Nephron progenitor cell (in vitro differentiated cells): ENCODE results near the gene RAP1GDS1.
"Not testable (repeated sequence)": the region's sequence is repeated elsewhere in the genome, so short reads cannot be mapped to it uniquely, and the experiment has no call there.

Experiments
- DNase-seq: peaks from one replicate; pipeline ENCODE4 v3.0.0; 2021
- H3K27ac Mint-ChIP-seq: 2 replicates; pipeline ENCODE4 v1.8.0; 2021; ENCODE audit warnings: mild to moderate bottlenecking, moderate library complexity, mixed read lengths
- H3K27me3 Mint-ChIP-seq: 2 replicates; pipeline ENCODE4 v1.8.0; 2021; ENCODE audit warnings: mild to moderate bottlenecking, low read depth, mixed read lengths; ENCODE audit not compliant: poor library complexity
- H3K36me3 Mint-ChIP-seq: 2 replicates; pipeline ENCODE4 v1.8.0; 2021; ENCODE audit warnings: low read depth, mixed read lengths
- H3K4me1 Mint-ChIP-seq: 2 replicates; pipeline ENCODE4 v1.8.0; 2021; ENCODE audit warnings: mixed read lengths
- H3K4me3 Mint-ChIP-seq: 2 replicates; pipeline ENCODE4 v1.8.0; 2021; ENCODE audit warnings: mild to moderate bottlenecking, moderate library complexity, mixed read lengths
- H3K9me3 Mint-ChIP-seq: 2 replicates; pipeline ENCODE4 v1.8.0; 2021; ENCODE audit warnings: mild to moderate bottlenecking, moderate library complexity, mixed read lengths
- CTCF ChIP-seq: fragments of 200-600 bp; sonication (generic); IDR thresholded peaks from 2 replicates; pipeline ENCODE4 v1.5.0; 2021; ENCODE audit warnings: antibody characterized with exemption

RAP1GDS1 gene

GRCh38 chr4:98327694-98328093 is 66.5 kb downstream of the RAP1GDS1 start:
- TF ChIP-seq CTCF: no peak
- H3K27me3 Mint-ChIP-seq: peaks cover 2% of the 10 kb centered on the region

GRCh38 chr4:98329879-98330640 is 68.9 kb downstream of the RAP1GDS1 start:
- H3K27ac Mint-ChIP-seq, H3K27me3 Mint-ChIP-seq, H3K4me1 Mint-ChIP-seq, H3K4me3 Mint-ChIP-seq, DNase-seq: not testable (repeated sequence)
- H3K36me3 Mint-ChIP-seq: peaks cover 77% of the 10 kb centered on the region
- peaks cover 70% of the 10 kb centered on the region for H3K9me3 Mint-ChIP-seq

More at GRCh38 chr4:98327694-98328093, 66.5 kb downstream of the RAP1GDS1 start:
- Mint-ChIP-seq H3K4me3 (no peak overlapping the region), H3K27ac (no peak overlapping the region), H3K4me1 (no peaks in the 10 kb centered on the region), H3K36me3 (peaks cover 64% of the 10 kb centered on the region), H3K9me3 (peaks cover 56% of the 10 kb centered on the region)
- DNase-seq: no peak

GRCh38 chr4:98332017-98332416 is 70.8 kb downstream of the RAP1GDS1 start:
- H3K4me3 Mint-ChIP-seq: no peak overlapping the region
- H3K27ac Mint-ChIP-seq: no peak overlapping the region
- TF ChIP-seq CTCF: no peak
- DNase-seq: no peak
- H3K9me3 Mint-ChIP-seq: peaks cover 65% of the 10 kb centered on the region
- H3K4me1 Mint-ChIP-seq: no peaks in the 10 kb centered on the region
- peaks cover 70% of the 10 kb centered on the region for H3K36me3 Mint-ChIP-seq
- peaks cover 2% of the 10 kb centered on the region for H3K27me3 Mint-ChIP-seq

GRCh38 chr4:98334461-98334860 is 73.3 kb downstream of the RAP1GDS1 start:
- H3K27ac Mint-ChIP-seq: no peak overlapping the region
- H3K27me3 Mint-ChIP-seq: peaks cover 2% of the 10 kb centered on the region
- TF ChIP-seq CTCF: no peak
- H3K4me1 Mint-ChIP-seq: no peaks in the 10 kb centered on the region
- peaks cover 47% of the 10 kb centered on the region for H3K36me3 Mint-ChIP-seq
- H3K9me3 Mint-ChIP-seq: peaks cover 49% of the 10 kb centered on the region
- no peak overlapping the region for H3K4me3 Mint-ChIP-seq
- no peak for DNase-seq

GRCh38 chr4:98338761-98339438 is 77.7 kb downstream of the RAP1GDS1 start:
- no peaks in the 10 kb centered on the region for H3K27me3 Mint-ChIP-seq
- DNase-seq: no peak
- H3K36me3 Mint-ChIP-seq: peaks cover 12% of the 10 kb centered on the region
- no peak overlapping the region for H3K27ac Mint-ChIP-seq
- peaks cover 14% of the 10 kb centered on the region for H3K9me3 Mint-ChIP-seq
- H3K4me3 Mint-ChIP-seq: no peak overlapping the region
- no peak for TF ChIP-seq CTCF
- H3K4me1 Mint-ChIP-seq: no peaks in the 10 kb centered on the region

GRCh38 chr4:98341309-98341708 is 80.1 kb downstream of the RAP1GDS1 start:
- Mint-ChIP-seq H3K4me1 (no peaks in the 10 kb centered on the region), H3K27me3 (no peaks in the 10 kb centered on the region), H3K4me3 (no peak overlapping the region), H3K9me3 (no peaks in the 10 kb centered on the region), H3K36me3 (peaks cover 4% of the 10 kb centered on the region), H3K27ac (peak overlapping the region; percentile 24)
- no peak for TF ChIP-seq CTCF
- no peak for DNase-seq
